ENCODE measurements around the gene SPATA13. TPM values are rescaled to one million over a fixed set of nuclear protein-coding genes. Genes with fewer than 3 reads are reported as not detected.
"Not testable (repeated sequence)": the region's sequence is repeated elsewhere in the genome, so short reads cannot be mapped to it uniquely, and the experiment has no call there.

The SPATA13 gene
- total RNA-seq, 1 donor from 2014 or later: 2.7 TPM

- H3K9me3 Mint-ChIP-seq (ENCODE audit: unreplicated experiment): no peaks in the 10 kb centered on the region
Observed at GRCh38 chr13:24203273-24203672, 42.8 kb downstream of the SPATA13 start.

DNA sequence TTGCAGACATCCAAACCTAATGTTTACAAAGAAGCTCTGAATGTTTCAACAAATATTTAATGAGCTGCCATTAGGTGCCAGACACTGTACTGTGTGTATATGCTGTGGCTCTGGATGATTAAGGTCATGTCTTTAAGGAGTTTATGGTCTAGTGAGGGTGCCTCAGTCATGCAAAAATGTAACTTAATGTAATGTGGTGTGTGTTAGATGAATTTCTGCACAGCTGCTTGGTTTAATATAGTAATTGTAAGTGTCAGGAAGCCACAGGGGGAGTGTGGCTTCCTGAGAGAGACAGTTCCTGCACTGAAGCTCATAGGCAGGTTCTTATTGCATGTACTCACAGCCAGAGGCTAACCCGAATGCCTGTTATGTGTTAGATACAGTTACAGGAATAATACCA, 43.3 kb downstream of the SPATA13 start:
- H3K36me3 Mint-ChIP-seq (ENCODE audit: unreplicated experiment): no peaks in the 10 kb centered on the region
- no peak for DNase-seq (ENCODE audit: extremely low spot score, unreplicated experiment)
- H3K4me3 Mint-ChIP-seq (ENCODE audit: unreplicated experiment): no peak overlapping the region
- peaks cover 17% of the 10 kb centered on the region for H3K4me1 Mint-ChIP-seq (ENCODE audit: unreplicated experiment)
- TF ChIP-seq, protein P1, sequence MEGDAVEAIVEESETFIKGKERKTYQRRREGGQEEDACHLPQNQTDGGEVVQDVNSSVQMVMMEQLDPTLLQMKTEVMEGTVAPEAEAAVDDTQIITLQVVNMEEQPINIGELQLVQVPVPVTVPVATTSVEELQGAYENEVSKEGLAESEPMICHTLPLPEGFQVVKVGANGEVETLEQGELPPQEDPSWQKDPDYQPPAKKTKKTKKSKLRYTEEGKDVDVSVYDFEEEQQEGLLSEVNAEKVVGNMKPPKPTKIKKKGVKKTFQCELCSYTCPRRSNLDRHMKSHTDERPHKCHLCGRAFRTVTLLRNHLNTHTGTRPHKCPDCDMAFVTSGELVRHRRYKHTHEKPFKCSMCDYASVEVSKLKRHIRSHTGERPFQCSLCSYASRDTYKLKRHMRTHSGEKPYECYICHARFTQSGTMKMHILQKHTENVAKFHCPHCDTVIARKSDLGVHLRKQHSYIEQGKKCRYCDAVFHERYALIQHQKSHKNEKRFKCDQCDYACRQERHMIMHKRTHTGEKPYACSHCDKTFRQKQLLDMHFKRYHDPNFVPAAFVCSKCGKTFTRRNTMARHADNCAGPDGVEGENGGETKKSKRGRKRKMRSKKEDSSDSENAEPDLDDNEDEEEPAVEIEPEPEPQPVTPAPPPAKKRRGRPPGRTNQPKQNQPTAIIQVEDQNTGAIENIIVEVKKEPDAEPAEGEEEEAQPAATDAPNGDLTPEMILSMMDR (IDR thresholded peaks at IDR 0.05): no peak
- no peaks in the 10 kb centered on the region for H3K9me3 Mint-ChIP-seq (ENCODE audit: unreplicated experiment)
- no peak overlapping the region for H3K27ac Mint-ChIP-seq (ENCODE audit: unreplicated experiment)
- H3K27me3 Mint-ChIP-seq (ENCODE audit: unreplicated experiment): no peaks in the 10 kb centered on the region

More at GRCh38 chr13:24203273-24203672, 42.8 kb downstream of the SPATA13 start:
- H3K4me1 Mint-ChIP-seq (ENCODE audit: unreplicated experiment): peaks cover 13% of the 10 kb centered on the region
- no peaks in the 10 kb centered on the region for H3K27me3 Mint-ChIP-seq (ENCODE audit: unreplicated experiment)
- no peaks in the 10 kb centered on the region for H3K36me3 Mint-ChIP-seq (ENCODE audit: unreplicated experiment)
- DNase-seq (ENCODE audit: extremely low spot score, unreplicated experiment): no peak
- TF ChIP-seq, protein P1 (IDR thresholded peaks at IDR 0.05): no peak
- no peak overlapping the region for H3K27ac Mint-ChIP-seq (ENCODE audit: unreplicated experiment)
- H3K4me3 Mint-ChIP-seq (ENCODE audit: unreplicated experiment): no peak overlapping the region

GRCh38 chr13:24205076-24205475, 44.6 kb downstream of the SPATA13 start:
- H3K4me1 Mint-ChIP-seq (ENCODE audit: unreplicated experiment): peaks cover 17% of the 10 kb centered on the region
- H3K27me3 Mint-ChIP-seq (ENCODE audit: unreplicated experiment); H3K4me3 Mint-ChIP-seq (ENCODE audit: unreplicated experiment); H3K36me3 Mint-ChIP-seq (ENCODE audit: unreplicated experiment); H3K27ac Mint-ChIP-seq (ENCODE audit: unreplicated experiment); DNase-seq (ENCODE audit: extremely low spot score, unreplicated experiment); H3K9me3 Mint-ChIP-seq (ENCODE audit: unreplicated experiment): not testable (repeated sequence)

DNA sequence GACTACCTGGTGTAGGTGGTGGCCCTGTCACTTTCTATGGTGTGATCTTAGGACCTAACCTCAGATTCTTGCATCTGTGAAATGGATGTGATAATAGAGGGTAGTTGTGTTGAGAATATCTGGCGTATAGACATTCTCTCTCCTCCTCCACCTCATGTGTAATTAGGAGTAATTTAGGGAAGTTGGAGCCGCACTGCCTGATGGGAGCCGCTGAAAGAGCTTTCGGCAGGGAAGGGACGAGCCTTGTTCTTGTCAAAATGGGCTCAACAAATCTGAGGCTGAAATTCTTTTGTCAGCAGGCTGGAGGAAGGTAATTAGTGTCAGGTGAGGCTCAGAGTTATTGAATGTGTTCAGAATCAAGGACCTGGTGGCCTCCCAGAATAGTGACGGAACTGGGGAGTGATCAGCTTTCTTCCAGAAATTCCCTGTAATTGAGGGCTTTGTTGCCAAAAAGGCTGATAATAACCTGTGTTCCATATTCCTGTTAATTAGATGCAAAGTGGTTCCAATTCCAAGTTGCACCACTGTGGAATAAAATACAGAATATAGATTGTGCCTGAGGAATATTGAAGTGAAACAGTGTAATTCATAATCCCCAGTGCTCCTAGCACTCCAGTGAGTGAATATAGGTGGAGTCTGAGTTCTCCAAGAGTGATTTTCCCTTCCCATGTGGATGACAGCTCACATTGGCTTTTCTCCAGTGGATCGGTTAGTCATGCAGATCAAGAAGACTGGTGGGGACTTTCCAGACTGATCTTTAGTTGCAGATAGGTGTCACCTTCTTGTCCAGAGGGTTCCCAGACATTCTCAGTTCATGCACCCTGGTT, 47.5 kb downstream of the SPATA13 start:
- H3K4me1 Mint-ChIP-seq (ENCODE audit: unreplicated experiment): peaks cover 17% of the 10 kb centered on the region
- H3K4me3 Mint-ChIP-seq (ENCODE audit: unreplicated experiment): no peak overlapping the region
- H3K27me3 Mint-ChIP-seq (ENCODE audit: unreplicated experiment): no peaks in the 10 kb centered on the region
- TF ChIP-seq, protein P1 (IDR thresholded peaks at IDR 0.05): no peak
- no peak overlapping the region for H3K27ac Mint-ChIP-seq (ENCODE audit: unreplicated experiment)
- H3K9me3 Mint-ChIP-seq (ENCODE audit: unreplicated experiment): no peaks in the 10 kb centered on the region
- no peak for DNase-seq (ENCODE audit: extremely low spot score, unreplicated experiment)
- H3K36me3 Mint-ChIP-seq (ENCODE audit: unreplicated experiment): no peaks in the 10 kb centered on the region

DNA sequence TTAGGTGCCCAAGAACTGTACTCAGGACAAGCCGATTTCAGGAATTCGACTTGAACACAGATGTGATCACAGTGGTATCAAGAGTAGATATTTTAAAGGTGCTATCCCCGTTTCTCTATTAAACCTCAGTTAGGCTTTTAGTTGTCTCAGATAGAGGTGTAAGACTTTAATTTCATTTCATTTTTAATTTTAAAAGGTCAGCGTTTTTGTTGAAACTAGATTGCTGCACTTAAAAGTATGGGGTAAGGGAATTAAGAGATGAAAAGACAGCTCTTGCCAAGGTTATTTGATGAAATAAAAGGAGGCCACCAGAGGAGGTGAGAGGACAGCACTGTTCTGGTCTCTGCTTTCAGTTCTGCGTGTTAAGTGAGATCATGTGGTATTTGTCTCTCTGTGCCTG, 48.6 kb downstream of the SPATA13 start:
- TF ChIP-seq, protein P1 (IDR thresholded peaks at IDR 0.05): no peak
- DNase-seq (ENCODE audit: extremely low spot score, unreplicated experiment): no peak
- Mint-ChIP-seq H3K27ac (ENCODE audit: unreplicated experiment) (no peak overlapping the region), H3K36me3 (ENCODE audit: unreplicated experiment) (no peaks in the 10 kb centered on the region), H3K4me1 (ENCODE audit: unreplicated experiment) (peaks cover 9% of the 10 kb centered on the region), H3K9me3 (ENCODE audit: unreplicated experiment) (no peaks in the 10 kb centered on the region), H3K27me3 (ENCODE audit: unreplicated experiment) (no peaks in the 10 kb centered on the region), H3K4me3 (ENCODE audit: unreplicated experiment) (no peak overlapping the region)

Measured in osteocyte (in vitro differentiated cells).